Stimulated activated CD8-positive, alpha-beta memory T cell treated with anti-CD3 and anti-CD28 coated beads, Interleukin-4, amount 100 ng/mL, for 48 hours (primary cell): ENCODE results near the gene CXCR2.
A peak's percentile ranks its signal among the peaks of the same experiment; 100 is the strongest.
"Not testable (repeated sequence)": the region's sequence is repeated elsewhere in the genome, so short reads cannot be mapped to it uniquely, and the experiment has no call there.

ENCODE experiments used
- DNase-seq: peaks from one replicate; pipeline ENCODE4 v3.0.0-alpha.2; 2020

Gene CXCR2

GRCh38 chr2:218130822-218131221, 5.0 kb downstream of the CXCR2 start:
- DNase-seq, result no peak

GRCh38 chr2:218137514-218137913, 11.7 kb downstream of the CXCR2 start:
- DNase-seq, result no peak

- DNase-seq, result no peak
Measured at GRCh38 chr2:218138047-218138446, 12.2 kb downstream of the CXCR2 start.

DNA sequence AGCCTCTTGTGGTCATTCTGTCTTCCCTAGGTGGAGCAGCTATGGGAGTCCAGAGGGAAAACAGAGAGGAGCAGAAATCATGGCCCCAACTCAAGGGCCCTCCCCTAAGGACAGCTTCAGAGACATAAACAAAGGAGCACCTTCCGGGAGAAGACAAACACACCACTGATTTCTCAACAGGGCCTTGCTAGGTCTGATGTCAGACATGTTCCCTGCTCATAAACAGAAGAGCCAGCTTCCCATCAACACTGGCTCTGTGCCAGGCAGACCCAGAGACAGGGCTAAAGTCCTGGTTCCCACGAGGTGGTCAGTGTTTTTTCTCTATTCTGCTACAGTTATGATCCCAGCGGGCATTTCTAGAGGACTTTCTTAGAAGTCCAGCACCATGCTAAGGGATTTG, 19.3 kb downstream of the CXCR2 start:
- DNase-seq, result no peak

- DNase-seq, result no peak
Measured at GRCh38 chr2:218146056-218146455, 20.2 kb downstream of the CXCR2 start.

DNA sequence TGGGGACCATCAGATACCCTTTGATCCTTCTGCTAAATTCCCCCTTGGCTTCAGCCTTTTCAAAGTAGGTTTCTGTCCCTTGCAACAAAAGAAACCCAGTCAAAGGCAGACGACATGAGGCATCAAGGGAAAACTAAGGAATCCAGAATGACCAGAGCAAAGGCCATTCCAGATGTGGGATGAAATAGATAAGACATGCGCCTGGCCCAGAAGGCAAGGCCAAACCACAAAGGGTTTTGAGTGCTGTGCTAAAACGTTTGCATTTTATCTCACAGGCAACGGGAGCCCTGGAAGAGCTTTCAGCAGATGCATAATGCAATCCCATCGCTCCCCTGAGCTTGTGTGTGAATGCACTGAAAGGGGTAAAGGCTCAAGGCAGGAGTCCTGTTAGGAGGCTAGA, 23.3 kb downstream of the CXCR2 start:
- DNase-seq, result no peak

DNA sequence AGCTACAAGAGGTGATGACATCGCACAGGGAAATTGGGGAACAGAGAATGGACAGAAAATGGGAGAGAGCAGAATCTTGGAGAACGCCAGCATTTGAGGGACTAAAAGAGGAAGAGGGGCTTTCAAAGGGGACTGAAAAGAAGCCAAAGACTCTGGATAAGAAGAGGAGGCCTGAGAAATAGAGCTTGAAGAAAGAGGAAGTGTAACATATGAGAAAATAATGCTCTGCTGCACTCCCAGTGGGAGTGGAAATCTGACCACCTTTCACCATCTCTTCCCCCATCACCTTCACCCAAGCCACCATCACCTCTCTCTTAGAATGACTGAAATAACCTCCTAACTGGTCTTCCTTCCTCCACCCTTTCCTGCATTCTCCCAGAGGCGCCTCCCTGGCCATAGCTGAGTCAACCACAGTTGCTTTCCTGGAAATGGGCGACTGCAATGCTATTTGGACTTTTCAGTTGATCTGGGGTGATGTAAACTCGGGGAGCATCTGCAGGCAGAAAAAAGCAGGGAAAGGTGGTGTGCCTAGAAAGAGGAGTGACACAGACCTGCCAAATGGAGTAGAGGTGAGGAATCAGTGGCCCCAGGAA, 24.1 kb downstream of the CXCR2 start:
- DNase-seq, result no peak

DNA sequence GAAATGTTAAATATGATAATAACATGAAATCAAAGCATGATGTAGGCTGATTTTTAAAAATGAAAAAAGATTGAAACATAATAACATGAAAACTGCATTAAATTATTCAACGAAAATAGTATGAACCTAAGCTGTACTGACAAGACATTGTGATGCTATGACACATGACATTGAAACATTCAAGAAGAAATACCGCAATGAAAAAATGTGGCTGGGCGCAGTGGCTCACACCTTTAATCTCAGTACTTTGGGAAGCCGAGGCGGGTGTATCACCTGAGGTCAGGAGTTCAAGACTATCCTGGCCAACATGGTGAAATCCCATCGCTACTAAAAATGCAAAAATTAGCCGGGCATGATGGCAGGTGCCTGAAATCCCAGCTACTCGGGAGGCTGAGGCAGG, 26.3 kb downstream of the CXCR2 start:
- no peak for DNase-seq

DNA sequence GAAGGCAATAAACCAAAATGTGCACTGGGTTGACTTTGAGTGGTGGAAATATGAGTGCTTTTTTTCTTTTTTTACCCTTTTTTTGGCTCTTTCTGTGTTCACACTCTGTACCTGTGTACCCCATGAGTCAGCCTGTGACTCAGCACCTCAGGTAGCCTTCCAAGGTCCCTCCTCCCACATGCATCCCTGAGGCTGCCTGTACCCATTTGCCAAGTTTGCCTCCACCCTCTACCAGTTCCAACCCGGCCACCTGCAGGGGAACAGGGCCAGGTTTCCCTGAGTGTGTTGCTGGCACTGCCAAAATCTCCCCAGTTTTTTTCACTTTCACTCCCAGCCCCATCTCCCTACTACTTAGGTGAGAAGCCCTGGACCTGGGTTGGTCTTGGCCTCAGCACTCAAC, 26.9 kb downstream of the CXCR2 start:
- DNase-seq, result no peak

GRCh38 chr2:218155953-218156479, 30.2 kb downstream of the CXCR2 start:
- DNase-seq, result no peak

- no peak for DNase-seq
Measured at GRCh38 chr2:218161644-218162043, 35.8 kb downstream of the CXCR2 start.

- no peak for DNase-seq
Measured at GRCh38 chr2:218162814-218163213, 37.0 kb downstream of the CXCR2 start.

- peak; percentile 26 for DNase-seq
Measured at GRCh38 chr2:218166791-218167190, 41.0 kb downstream of the CXCR2 start, which contains the start of gene CXCR1. Gene CXCR1, minus strand, starts transcription at chr2:218166962. Its CDS starts 1,751 bp downstream, at chr2:218165211.

DNA sequence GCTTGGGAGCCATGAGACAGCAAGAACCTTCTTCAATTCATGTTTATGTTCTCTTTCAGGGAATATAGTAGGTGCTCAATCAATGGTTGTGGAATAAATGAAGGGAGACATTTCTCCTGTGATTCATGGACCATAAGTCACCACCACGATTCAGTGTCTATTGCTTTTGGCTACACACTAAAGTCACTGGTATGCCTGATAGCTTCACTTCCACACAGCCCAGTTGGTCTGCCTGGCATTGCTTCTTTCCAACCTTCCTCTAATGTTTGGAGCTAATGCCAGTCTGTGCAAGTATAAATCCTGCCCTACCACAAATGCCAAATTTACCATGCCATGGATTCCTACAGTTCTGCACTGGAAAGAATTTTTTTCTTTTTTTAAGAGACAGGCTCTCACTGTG, 42.2 kb downstream of the CXCR2 start:
- DNase-seq, result no peak

DNA sequence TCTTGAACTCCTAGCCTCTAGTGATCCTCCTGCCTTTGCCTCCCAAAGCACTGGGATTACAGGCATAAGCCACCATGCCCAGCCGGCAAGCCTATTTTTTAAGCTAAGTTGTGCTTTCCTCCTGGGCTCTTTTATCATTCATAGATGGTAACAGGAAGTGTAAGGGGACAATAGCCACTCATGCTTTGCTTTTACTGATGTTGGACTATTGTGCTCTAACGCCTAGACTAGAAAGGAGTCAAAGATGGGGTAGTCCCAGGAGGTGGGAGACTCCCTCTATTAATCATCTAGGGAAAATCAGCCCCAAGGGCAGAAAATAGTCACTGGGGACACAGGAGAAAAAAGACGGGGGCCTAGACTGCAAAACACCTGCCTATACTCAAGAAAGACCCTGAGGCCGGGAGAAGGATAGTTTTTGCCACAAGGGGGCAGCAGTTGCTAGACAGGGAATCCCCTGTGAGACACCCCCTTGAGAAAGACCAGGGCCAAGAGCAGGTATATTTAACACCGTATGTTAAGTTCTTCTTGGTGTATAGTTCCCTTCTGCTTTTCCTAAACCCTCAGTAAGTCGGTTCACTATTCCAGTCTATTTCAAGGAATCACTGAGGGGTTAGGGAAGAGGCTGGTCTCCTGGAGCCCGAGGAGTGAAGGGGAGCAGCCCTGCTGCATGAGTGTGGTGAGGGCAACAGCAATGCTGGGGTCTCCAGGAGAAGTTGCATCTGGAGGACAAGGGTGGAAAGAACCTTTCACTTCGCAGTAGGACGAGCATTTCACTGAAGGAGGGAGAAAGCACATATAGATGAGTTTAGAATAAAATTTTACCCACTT, 43.0 kb downstream of the CXCR2 start:
- peak; percentile 87 for DNase-seq

DNA sequence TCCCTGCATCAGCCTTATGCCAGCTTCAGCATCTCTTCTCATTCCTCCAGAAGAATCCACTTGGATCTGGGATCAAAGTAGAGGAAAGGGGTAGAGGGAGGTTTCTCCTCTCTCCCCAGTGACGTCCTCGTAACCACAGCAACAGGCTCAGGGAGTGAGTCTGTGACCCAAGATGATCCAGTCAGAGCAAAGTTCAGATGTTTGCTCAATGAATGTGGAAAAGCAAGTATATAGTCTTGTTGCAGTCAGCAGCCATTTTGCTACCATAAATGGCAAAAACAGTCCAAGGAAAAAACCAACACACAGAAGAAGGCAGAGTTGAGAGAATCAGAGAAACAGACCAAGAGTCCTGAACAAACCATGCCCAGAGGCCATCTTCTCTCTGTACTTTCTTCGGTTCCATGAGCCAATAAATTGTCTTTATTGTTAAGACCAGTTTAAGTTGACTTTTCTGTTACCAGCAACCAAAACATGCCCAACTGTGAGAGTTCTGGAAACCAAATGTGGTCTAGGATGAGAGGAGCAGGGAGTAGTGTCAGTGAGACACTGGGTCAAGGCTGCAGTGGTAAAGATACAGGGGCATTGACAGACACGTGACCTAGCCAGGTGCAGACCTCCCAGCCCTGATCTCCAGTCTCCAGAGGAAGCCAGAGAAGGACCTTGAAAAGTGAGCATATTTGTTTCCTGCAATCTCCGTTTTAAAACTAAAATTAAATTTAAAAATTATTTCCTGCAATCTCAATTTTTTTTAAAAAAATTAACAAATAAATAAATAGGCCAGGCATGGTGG, 44.1 kb downstream of the CXCR2 start:
- DNase-seq, result no peak

GRCh38 chr2:218171744-218172143, 45.9 kb downstream of the CXCR2 start:
- not testable (repeated sequence) for DNase-seq

DNA sequence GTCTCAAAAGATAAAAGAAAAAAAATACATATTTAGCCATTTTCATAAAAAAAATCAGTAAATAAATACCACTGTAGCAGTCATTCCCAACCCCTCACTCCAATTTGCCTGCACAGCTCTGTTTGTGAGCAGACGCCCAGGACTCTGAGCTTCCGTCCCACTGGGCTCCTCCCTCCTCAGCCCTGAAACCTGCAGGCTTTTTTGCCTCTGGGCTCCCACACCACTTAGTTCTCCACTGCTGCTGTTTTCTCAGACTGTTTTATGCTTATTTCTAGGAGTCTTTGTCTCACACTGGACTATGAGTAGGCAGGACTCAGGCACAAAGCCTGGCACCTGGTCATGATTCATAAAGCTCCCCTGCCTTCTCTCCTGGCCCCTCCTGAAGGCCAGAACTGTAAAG, 47.0 kb downstream of the CXCR2 start:
- DNase-seq, result no peak

- DNase-seq, result no peak
Measured at GRCh38 chr2:218179782-218180181, 54.0 kb downstream of the CXCR2 start.

GRCh38 chr2:218180467-218181114, 54.8 kb downstream of the CXCR2 start:
- DNase-seq, result no peak

DNA sequence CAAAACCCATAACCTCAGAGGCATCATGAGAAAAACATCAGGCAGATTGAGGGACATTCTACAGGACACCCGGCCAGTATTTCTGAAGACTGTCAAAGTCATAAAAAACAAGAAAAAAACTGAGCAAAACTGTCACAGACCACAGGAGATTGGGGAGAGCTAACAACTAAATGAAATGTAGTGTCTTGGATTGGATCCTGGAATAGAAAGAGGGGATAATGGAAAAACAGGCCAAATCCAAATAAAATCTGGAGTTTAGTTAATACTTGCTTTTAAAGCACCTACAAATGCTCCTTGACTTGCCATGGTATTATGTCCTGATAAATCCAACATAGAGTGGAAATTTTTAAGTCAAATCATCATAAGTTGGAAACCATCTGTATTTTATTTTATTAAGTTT, 58.5 kb downstream of the CXCR2 start:
- no peak for DNase-seq

DNA sequence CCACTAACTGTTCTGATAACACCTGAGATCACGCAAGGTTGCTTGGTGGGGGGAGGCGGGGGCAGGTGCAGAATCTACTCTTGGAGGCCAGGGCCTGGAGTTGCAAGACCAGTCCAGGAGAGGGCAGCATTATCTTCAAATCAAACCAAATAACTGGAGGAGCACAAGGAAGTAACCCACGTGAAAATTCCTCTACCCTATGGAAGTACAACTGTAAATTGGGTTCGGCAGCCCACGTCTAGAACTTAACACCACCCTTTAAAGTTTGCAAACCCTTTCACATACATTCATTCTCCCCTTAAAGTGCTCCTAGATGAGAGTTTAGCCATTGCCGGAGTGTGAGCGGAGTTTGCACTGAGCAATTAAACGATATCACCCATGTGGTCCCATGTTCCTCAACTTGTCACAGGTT, 60.5 kb downstream of the CXCR2 start:
- peak; percentile 75 for DNase-seq
